Gastroesophageal sphincter (tissue), 4 donors: ENCODE results near the gene IL2RA. TPM values are rescaled to one million over a fixed set of nuclear protein-coding genes. Genes with fewer than 3 reads are reported as not detected.

ENCODE experiments used
- ATAC-seq: fragments of 150-250 bp; one replicate; pipeline ENCODE4 v1.9.1; 2016; ENCODE audit warnings: mild to moderate bottlenecking, moderate library complexity
- H3K27ac ChIP-seq, 4 donors: fragments of 200-600 bp; sonication (generic) in 3 of 4; 1 replicate in 3 of 4; 2 replicates in 1 of 4; pipeline ENCODE4 v1.5.1; 2016 to 2019
- H3K27me3 ChIP-seq: fragments of 200-600 bp; sonication (generic); one replicate; pipeline ENCODE4 v1.5.1; 2019
- H3K36me3 ChIP-seq, 2 donors: fragments of 200-600 bp; sonication (generic); one replicate each; pipeline ENCODE4 v1.5.1; 2019; ENCODE audit warnings: control low read depth in 1 of 2
- H3K4me1 ChIP-seq, 3 donors: fragments of 200-600 bp; sonication (generic); 1 replicate in 2 of 3; 2 replicates in 1 of 3; pipeline ENCODE4 v1.5.1; 2016 to 2019; ENCODE audit warnings: control low read depth in 2 of 3
- H3K4me3 ChIP-seq, 2 donors: fragments of 200-600 bp; sonication (generic); one replicate each; pipeline ENCODE4 v1.5.1; 2019; ENCODE audit warnings: mild to moderate bottlenecking in 1 of 2, moderate library complexity in 1 of 2
- H3K9me3 ChIP-seq, 3 donors: fragments of 200-600 bp; sonication (generic); one replicate each; pipeline ENCODE4 v1.5.1; 2017 to 2019; ENCODE audit warnings: control low read depth in 2 of 3
- CTCF ChIP-seq, 4 experiments: fragments of 200-600 bp in 2 of 4; fragments of 450-650 bp in 2 of 4; sonication (generic) in 1 of 4; IDR thresholded peaks; one replicate each; pipeline ENCODE4 v1.5.1; 2017 to 2019; ENCODE audit warnings: antibody characterized with exemption in 4 of 4, mild to moderate bottlenecking in 2 of 4, moderate library complexity in 2 of 4
- EP300 ChIP-seq: sonication (generic); formaldehyde crosslinking; IDR thresholded peaks from one replicate; pipeline ENCODE4 v1.6.1; 2017; ENCODE audit warnings: antibody characterized with exemption, mild to moderate bottlenecking
- POLR2A ChIP-seq, 2 donors: fragments of 450-650 bp; IDR thresholded peaks; one replicate each; pipeline ENCODE4 v1.6.1; 2017; ENCODE audit warnings: antibody characterized with exemption in 2 of 2, mild to moderate bottlenecking in 2 of 2, moderate library complexity in 1 of 2
- POLR2AphosphoS5 ChIP-seq: sonication (generic); formaldehyde crosslinking; IDR thresholded peaks from one replicate; pipeline ENCODE4 v1.6.1; 2017; ENCODE audit warnings: antibody characterized with exemption
- WGBS, 2 donors: methylation state at CpG; one replicate each; pipeline ENCODE4 v1.1.5; 2018; ENCODE audit warnings: low coverage in 1 of 2; 5-methylcytosine and 5-hydroxymethylcytosine counted together
- total RNA-seq, 4 donors: library from RNA; depleted of rRNA; stranded (reverse); fragments of >200 nt; gene quantifications; one replicate each; pipeline ENCODE4 v1.1.0, GENCODE V29; 2016

Gene IL2RA
- total RNA-seq, 4 donors from 2014 or later, result 0.31 to 16.3 (median 0.50) TPM

GRCh38 chr10:6040205-6040604 lies 22.0 kb downstream of the IL2RA start:
- Histone ChIP-seq H3K27me3 (no peaks in the 10 kb centered on the region), H3K27ac (no peak overlapping the region), H3K9me3 (peaks cover 0 to 5% (median 0%) of the 10 kb centered on the region in 3 donors), H3K4me3 (no peak overlapping the region), H3K36me3 (no peaks in the 10 kb centered on the region), H3K4me1 (no peaks in the 10 kb centered on the region)
- TF ChIP-seq EP300 (no peak), POLR2AphosphoS5 (no peak), CTCF (IDR thresholded peaks at IDR 0.05) (no peak), POLR2A (IDR thresholded peaks at IDR 0.05) (no peak)
- ATAC-seq, result no peak
- 91% methylated on average over 5 of the region's 5 CpGs for WGBS, 2 donors

- no peak overlapping the region for H3K4me3 ChIP-seq
- ATAC-seq, result no peak
- no peak overlapping the region for H3K27ac ChIP-seq
- no peaks in the 10 kb centered on the region for H3K27me3 ChIP-seq
- H3K9me3 ChIP-seq, result peaks cover 0 to 5% (median 0%) of the 10 kb centered on the region in 3 donors
- 82 to 87% methylated on average over 4 of the region's 4 CpGs for WGBS, 2 donors
- no peak for TF ChIP-seq POLR2AphosphoS5
- TF ChIP-seq EP300, result no peak
- no peak for TF ChIP-seq CTCF (IDR thresholded peaks at IDR 0.05)
- TF ChIP-seq POLR2A (IDR thresholded peaks at IDR 0.05), result no peak
- no peaks in the 10 kb centered on the region for H3K36me3 ChIP-seq
- no peaks in the 10 kb centered on the region for H3K4me1 ChIP-seq
Measured at GRCh38 chr10:6039711-6040110, 22.5 kb downstream of the IL2RA start.

GRCh38 chr10:6038071-6038631 lies 24.0 kb downstream of the IL2RA start:
- no peaks in the 10 kb centered on the region for H3K27me3 ChIP-seq
- no peak for ATAC-seq
- no peak overlapping the region for H3K4me3 ChIP-seq
- TF ChIP-seq EP300 (no peak), POLR2A (IDR thresholded peaks at IDR 0.05) (no peak), POLR2AphosphoS5 (no peak)
- H3K4me1 ChIP-seq, result peaks cover 0 to 4% (median 4%) of the 10 kb centered on the region in 3 donors
- peaks cover 0 to 5% (median 0%) of the 10 kb centered on the region in 3 donors for H3K9me3 ChIP-seq
- no peaks in the 10 kb centered on the region for H3K36me3 ChIP-seq
- WGBS, 2 donors, result 66 to 100% methylated on average over 2 of the region's 2 CpGs
- H3K27ac ChIP-seq, result no peak overlapping the region

GRCh38 chr10:6037422-6037821 lies 24.7 kb downstream of the IL2RA start:
- no peak overlapping the region for H3K4me3 ChIP-seq
- no peak for TF ChIP-seq POLR2A (IDR thresholded peaks at IDR 0.05)
- TF ChIP-seq EP300, result no peak
- TF ChIP-seq POLR2AphosphoS5, result no peak
- TF ChIP-seq CTCF (IDR thresholded peaks at IDR 0.05), result no peak
- WGBS, 2 donors, result 80 to 89% methylated on average over 8 of the region's 8 CpGs

GRCh38 chr10:6036861-6037321 lies 25.3 kb downstream of the IL2RA start:
- H3K27ac ChIP-seq, result no peak overlapping the region
- 66 to 67% methylated on average over 6 to 7 of the region's 11 CpGs for WGBS, 2 donors
- peaks cover 0 to 5% (median 0%) of the 10 kb centered on the region in 3 donors for H3K9me3 ChIP-seq
- H3K4me1 ChIP-seq, result peaks cover 0 to 4% (median 4%) of the 10 kb centered on the region in 3 donors
- no peaks in the 10 kb centered on the region for H3K36me3 ChIP-seq
- no peaks in the 10 kb centered on the region for H3K27me3 ChIP-seq
- TF ChIP-seq POLR2AphosphoS5 (no peak), POLR2A (IDR thresholded peaks at IDR 0.05) (no peak), EP300 (no peak), CTCF (IDR thresholded peaks at IDR 0.05) (no peak)
- no peak for ATAC-seq
- H3K4me3 ChIP-seq, result no peak overlapping the region

More at GRCh38 chr10:6037422-6037821, 24.7 kb downstream of the IL2RA start:
- Histone ChIP-seq H3K27me3 (no peaks in the 10 kb centered on the region), H3K36me3 (no peaks in the 10 kb centered on the region), H3K4me1 (peaks cover 0 to 4% (median 4%) of the 10 kb centered on the region in 3 donors), H3K27ac (no peak overlapping the region), H3K9me3 (peaks cover 0 to 5% (median 0%) of the 10 kb centered on the region in 3 donors)
- ATAC-seq, result no peak
